Amniotic epithelial cell (primary cell): Measurements from ENCODE around the gene SENP6.
"Not testable (repeated sequence)": the region's sequence is repeated elsewhere in the genome, so short reads cannot be mapped to it uniquely, and the experiment has no call there.

ENCODE experiments used
- DNase-seq: peaks from one replicate; pipeline ENCODE4 v3.0.0-alpha.2; 2010; ENCODE audit warnings: low read depth

Gene SENP6

GRCh38 chr6:75609639-75610590, 8.2 kb downstream of the SENP6 start:
- DNase-seq = peak; percentile 35

- peak; percentile 35 for DNase-seq
These were observed 9.5 kb downstream of the SENP6 start for GRCh38 chr6:75611011-75611701.

GRCh38 chr6:75611702-75612375, 10.2 kb downstream of the SENP6 start:
- no peak for DNase-seq

DNA sequence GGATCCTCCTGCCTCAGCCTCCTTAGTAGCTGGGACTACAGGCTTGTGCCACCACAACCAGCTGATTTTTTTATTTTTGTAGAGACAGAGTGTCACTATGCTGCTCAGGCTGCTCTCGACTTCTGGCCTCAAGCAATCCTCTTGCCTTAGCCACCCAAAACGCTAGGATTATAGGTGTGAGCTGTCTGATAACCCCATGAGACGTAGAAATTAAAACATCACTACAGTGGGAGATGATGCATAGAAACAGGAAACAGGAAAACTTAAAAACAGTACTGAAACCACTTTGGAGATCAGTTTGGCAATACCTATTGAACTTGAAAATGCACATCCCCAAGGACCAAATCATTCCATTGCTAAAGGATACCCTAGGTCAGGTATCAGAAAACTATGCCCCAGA, 10.8 kb downstream of the SENP6 start:
- no peak for DNase-seq

GRCh38 chr6:75613056-75613501, 11.4 kb downstream of the SENP6 start:
- no peak for DNase-seq

DNA sequence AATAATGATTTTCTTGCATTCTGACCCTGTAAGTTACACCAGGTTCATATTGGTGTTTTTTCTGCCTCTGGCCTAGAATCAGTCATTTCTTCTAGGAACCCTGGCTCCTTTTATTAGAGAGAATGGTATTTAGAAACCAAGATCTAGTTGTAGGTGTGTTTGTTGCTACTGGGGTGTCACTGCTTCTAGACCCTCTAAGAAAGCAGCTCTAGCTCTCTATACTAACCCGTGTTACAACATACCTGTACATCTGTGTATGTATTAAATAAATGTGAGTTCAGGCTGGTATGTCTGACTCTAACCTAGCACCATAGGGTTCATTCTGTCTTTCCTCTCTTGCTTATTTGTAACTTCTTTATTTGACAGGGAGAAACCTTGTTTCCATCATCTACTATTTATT, 16.8 kb downstream of the SENP6 start:
- no peak for DNase-seq

GRCh38 chr6:75619230-75619899, 17.7 kb downstream of the SENP6 start:
- no peak for DNase-seq

GRCh38 chr6:75620381-75621304, 19.0 kb downstream of the SENP6 start:
- DNase-seq = peak; percentile 58

DNA sequence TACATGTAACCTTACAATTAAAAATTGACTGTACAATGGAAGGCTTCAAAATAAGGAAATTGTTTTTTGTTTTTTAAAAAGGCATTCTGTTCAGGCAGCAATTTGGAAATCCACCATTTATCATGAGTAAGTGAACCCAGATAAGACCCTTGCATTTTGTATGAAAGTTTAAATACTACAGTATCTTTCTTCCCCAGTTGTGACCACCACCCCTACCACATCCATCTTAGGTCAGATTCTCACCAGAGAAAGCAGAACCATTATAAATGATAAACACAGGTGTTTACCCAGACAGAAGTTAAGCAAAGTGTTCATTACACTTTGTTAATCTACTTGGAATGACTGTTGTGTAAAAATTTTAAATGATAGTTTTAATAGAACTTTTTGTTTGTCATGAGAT, 20.2 kb downstream of the SENP6 start:
- DNase-seq = no peak

DNA sequence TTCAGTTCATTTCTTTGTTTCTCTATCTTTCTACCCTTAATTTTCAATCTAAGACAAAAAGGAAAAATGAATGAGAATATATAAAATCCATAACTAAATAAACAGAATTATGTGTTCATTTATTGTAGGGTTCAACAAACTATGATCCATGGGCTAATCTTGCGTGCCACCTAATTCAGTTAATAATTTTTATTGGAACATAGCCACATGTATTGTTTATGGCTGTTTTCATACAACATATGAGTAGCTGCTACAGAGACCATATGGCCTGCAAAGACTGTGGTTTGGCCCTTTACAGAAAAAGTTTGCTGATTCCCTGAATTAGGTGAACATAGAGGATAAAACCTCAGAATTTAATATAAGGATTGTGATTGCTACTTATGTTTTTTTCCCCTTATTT, 21.8 kb downstream of the SENP6 start:
- no peak for DNase-seq

GRCh38 chr6:75624335-75624734, 22.7 kb downstream of the SENP6 start:
- DNase-seq = no peak

- DNase-seq = no peak
These were observed 23.3 kb downstream of the SENP6 start for GRCh38 chr6:75624988-75625387.

GRCh38 chr6:75626561-75626960, 24.9 kb downstream of the SENP6 start:
- DNase-seq = no peak

DNA sequence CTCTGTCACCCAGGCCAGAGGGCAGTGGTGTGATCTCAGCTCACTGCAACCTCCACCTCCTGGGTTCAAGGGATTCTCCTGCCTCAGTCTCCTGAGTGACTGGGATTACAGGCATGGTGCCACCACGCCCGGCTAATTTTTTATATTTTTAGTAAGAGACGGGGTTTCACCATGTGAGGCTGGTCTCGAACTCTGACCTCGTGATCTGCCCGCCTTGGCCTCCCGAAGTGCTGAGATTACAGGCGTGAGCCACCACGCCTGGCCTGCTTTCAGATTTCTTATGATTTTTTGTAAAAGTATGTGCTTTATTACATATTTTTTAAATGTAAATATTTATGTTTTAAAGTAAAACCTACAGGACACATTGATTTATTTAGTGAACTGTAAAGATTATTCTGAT, 26.0 kb downstream of the SENP6 start:
- DNase-seq = not testable (repeated sequence)

DNA sequence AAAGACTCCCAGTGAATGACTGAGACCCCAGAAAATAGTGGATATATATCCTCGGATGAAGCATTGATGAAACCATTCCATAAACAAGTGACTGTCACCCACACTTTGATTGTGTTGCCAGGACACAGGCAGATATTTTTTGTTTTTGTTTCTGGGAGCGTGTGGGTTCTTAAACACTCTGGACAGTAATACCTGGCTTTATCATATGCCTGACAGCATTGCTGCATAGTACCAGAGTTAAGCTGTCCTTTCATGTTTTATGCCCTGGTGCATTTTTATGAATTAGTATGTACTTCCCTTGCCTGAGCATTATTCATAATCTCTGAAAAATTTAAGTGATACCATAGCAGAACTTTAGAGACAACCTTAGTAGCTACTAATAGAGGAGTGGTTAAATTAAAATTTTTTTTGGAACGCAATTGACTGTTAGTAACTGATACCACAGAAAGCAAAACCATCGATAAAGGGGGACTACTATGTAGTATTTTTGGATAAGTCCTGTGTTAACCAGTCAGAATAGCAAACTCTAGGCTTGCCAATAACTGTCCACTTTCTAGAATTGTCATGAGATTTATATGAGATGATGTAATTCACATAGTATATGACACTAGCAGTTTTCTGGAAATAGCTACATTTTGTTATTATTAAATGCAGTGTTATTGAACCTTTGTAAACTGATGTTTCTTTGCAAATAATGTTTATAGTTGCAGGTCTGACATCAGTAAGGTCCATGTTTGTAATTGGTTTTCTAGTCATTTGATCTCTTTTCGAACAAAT, 30.4 kb downstream of the SENP6 start:
- no peak for DNase-seq

DNA sequence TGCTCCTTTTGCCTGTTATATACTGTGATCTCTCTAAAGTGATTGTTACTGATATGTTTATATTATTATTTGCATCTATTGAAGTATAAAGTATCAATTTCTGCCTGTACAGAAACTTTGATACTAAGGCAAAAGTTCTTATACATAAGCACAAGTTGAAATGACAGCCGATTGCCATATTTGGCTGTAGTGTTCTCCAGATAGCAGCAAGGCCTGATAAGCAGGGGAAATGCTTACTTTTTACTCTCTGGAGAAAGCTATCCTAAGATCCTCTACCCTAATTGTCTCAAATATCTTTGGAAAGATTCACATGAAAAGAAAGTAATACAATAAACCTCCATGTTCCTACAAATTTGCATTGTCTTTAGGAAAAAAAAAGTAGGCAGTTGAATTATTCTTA, 31.4 kb downstream of the SENP6 start:
- no peak for DNase-seq

GRCh38 chr6:75642311-75642710, 40.6 kb downstream of the SENP6 start:
- DNase-seq = no peak

DNA sequence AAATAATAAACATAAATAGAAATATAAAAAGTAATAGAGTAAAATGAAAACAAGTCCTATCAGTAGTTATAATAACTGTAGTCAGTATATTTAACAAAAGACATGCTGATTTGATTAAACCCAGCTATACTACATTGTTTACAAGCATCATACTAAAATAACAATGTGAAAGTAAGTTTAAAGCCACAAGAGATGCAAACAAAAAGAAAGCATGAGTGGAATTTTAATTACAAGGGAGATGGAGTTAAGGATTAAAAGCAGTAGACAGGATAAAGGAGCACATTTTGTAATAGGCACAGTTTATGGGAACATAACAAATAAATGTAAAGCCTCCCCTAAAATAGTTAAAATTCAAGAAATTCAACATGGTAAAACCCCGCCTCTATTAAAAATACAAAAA, 41.5 kb downstream of the SENP6 start:
- DNase-seq = peak; percentile 9

DNA sequence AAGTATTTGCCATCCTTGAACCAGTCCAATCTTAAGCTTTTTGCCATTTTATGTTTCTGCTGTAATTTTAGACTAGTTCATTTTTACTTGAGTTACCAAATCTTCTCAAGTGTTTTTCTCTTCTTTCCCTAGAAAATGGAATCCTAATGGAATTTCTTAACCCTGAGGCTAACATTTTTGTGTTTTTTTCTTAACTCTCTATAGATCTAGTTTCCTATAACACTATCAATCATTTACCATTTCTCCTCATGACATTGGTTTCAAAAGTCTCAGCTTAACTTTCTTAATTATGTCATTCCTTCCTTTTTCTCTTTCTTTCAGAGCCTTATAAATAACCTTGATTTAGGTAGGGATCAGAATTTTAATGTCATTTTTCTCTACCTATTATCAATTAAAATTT, 54.8 kb downstream of the SENP6 start:
- DNase-seq = no peak

DNA sequence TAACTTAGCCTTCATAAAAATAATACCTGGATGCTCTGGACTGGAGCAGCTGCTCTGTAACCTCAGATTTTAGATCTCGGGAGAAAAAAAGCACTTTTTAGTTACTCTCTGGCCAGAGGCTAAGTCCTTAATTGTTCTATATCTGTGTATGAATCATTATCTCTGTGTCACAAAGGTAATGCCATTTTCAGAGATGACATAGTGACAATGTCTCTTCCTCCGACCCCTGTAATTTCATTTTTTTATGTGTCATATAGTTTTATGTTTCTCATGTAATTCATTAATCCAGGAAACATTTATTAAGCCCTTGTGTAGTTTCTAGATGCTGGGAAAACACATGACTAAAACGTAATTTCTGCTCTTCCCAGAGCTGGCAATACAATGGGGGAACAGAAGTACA, 55.6 kb downstream of the SENP6 start:
- DNase-seq = no peak
